ENCODE results near the gene TMEM30B. TPM values are rescaled to one million over a fixed set of nuclear protein-coding genes. Genes with fewer than 3 reads are reported as not detected.

The TMEM30B gene
- total and polyA plus RNA-seq, 2 of the 8 experiments (the other 6 are each of a cell fraction or from before 2014, with no cell fraction given) = 11.2 to 18.7 TPM

GRCh38 chr14:61296151-61296550, 15.0 kb upstream of the TMEM30B start:
- H2BK20ac ChIP-seq (ENCODE audit: low read length) = no peak overlapping the region
- no peak overlapping the region; the same call in 1 of the 2 replicates for H2BK12ac ChIP-seq (ENCODE audit: low read depth, low read length)
- H3K14ac ChIP-seq (ENCODE audit: insufficient read length) = no peak overlapping the region
- no peak overlapping the region for H4K5ac ChIP-seq (ENCODE audit: insufficient read length, low read depth, low read length)
- no peak overlapping the region for H3K4me2 ChIP-seq (ENCODE audit: insufficient read depth in 1 of 2, low read depth in 2 of 2, low read length in 2 of 2)
- H3K56ac ChIP-seq (replicated peaks; ENCODE audit: insufficient read length, low read depth, low read length) = no peak overlapping the region
- H3K4me3 ChIP-seq (ENCODE audit: extremely low read depth in 1 of 4, insufficient read depth in 2 of 4, low read depth in 3 of 4, low read length in 4 of 4) = no peak overlapping the region
- no peaks in the 10 kb centered on the region for H4K20me1 ChIP-seq (replicated peaks in 1 of 2; ENCODE audit: control insufficient read depth in 1 of 2, insufficient read depth in 2 of 2, low read length in 2 of 2)
- H3K23me2 ChIP-seq (ENCODE audit: low read depth, low read length) = no peaks in the 10 kb centered on the region
- 91% methylated on average over 3 of the region's 3 CpGs; no CpG with 5 or more reads in 1 of the 2 experiments for WGBS, 2 experiments (ENCODE audit: extremely low coverage in 1 of 2, insufficient coverage in 1 of 2, insufficient read length in 1 of 2, insufficient replicate concordance in 2 of 2, low coverage in 1 of 2, low lambda C conversion rate in 2 of 2, missing lambda C conversion rate in 1 of 2)
- CTCF ChIA-PET (ENCODE audit: partially characterized antibody) = interaction anchor here (0.6 to 1.7 kb wide), 17 partner anchors 9 to 276 kb away, joined by 3 to 11 read pairs (median 3); partner anchors contain the start of gene PRKCH
- no peak overlapping the region for H3K9ac ChIP-seq (replicated peaks in 1 of 4; ENCODE audit: extremely low read depth in 1 of 4, low read depth in 3 of 4, low read length in 3 of 4)
- TF ChIP-seq SIX5 (IDR thresholded peaks at IDR 0.05; ENCODE audit: low read depth, low read length) (no peak), TEAD4 (IDR thresholded peaks at IDR 0.05; ENCODE audit: low read depth, low read length) (no peak), BCL11A (IDR thresholded peaks at IDR 0.05; ENCODE audit: low read depth in 2 of 2, low read length in 2 of 2) (no peak), TBP (IDR thresholded peaks at IDR 0.05; ENCODE audit: low read depth, low read length) (no peak), SAP30 (IDR thresholded peaks at IDR 0.05; ENCODE audit: insufficient read depth, insufficient replicate concordance, low read length) (no peak), SP1 (IDR thresholded peaks at IDR 0.05; ENCODE audit: low read depth, low read length) (no peak), RBBP5 (IDR thresholded peaks at IDR 0.05; ENCODE audit: borderline replicate concordance, low read depth, low read length) (no peak)
- H3K36me3 ChIP-seq (ENCODE audit: control insufficient read depth in 2 of 4, insufficient read depth in 4 of 4, low read length in 3 of 4) = no peaks in the 10 kb centered on the region
- DNase-seq (ENCODE audit: low read depth in 1 of 2, low spot score in 2 of 2) (no peak), FAIRE-seq (no peak)
- no peak overlapping the region for H2AK5ac ChIP-seq (ENCODE audit: low read depth, low read length)
- no peak overlapping the region for H3K4ac ChIP-seq (replicated peaks; ENCODE audit: insufficient read length, low read depth, low read length)
- no peak overlapping the region for H2AFZ ChIP-seq (ENCODE audit: low read length)
- POLR2A ChIA-PET (ENCODE audit: partially characterized antibody) = interaction anchor here (1.0 kb wide), 1 partner anchor 67 kb away, joined by 3 read pairs; no protein-coding TSS in a partner anchor
- no peaks in the 10 kb centered on the region for H3K27me3 ChIP-seq (replicated peaks in 1 of 4; ENCODE audit: control insufficient read depth in 3 of 4, extremely low read depth in 1 of 4, insufficient read depth in 3 of 4, low read length in 3 of 4)
- H3K18ac ChIP-seq (ENCODE audit: extremely low read depth, low read length) = no peak overlapping the region
- no peak overlapping the region for H4K91ac ChIP-seq (replicated peaks; ENCODE audit: insufficient read length, low read length)
- no peak overlapping the region for H2BK120ac ChIP-seq (replicated peaks; ENCODE audit: low read depth, low read length)
- no peak overlapping the region for H2BK15ac ChIP-seq (ENCODE audit: low read length)
- H3K9me3 ChIP-seq (ENCODE audit: insufficient read depth in 2 of 2, low read depth in 1 of 2, low read length in 1 of 2) = no peaks in the 10 kb centered on the region
- no peak overlapping the region for H3K27ac ChIP-seq (ENCODE audit: low read depth, low read length)
- H2BK5ac ChIP-seq (ENCODE audit: low read depth, low read length) = no peak overlapping the region
- no peaks in the 10 kb centered on the region for H3K79me2 ChIP-seq (ENCODE audit: control insufficient read depth in 1 of 2, insufficient read depth in 2 of 2, low read length in 2 of 2)
- no peaks in the 10 kb centered on the region for H3K79me1 ChIP-seq (ENCODE audit: low read depth, low read length)
- H3K4me1 ChIP-seq (replicated peaks in 1 of 4; ENCODE audit: control insufficient read depth in 3 of 4, insufficient read depth in 4 of 4, low read length in 3 of 4) = peaks cover 0 to 9% (median 0%) of the 10 kb centered on the region in 4 experiments; a peak in 2 of 7 replicates
- no peak overlapping the region for H4K8ac ChIP-seq (ENCODE audit: extremely low read depth, insufficient read depth, low read length)
- H3K23ac ChIP-seq (ENCODE audit: insufficient read length) = no peak overlapping the region

Measured in H1 (cell line).